K562 (cell line): ENCODE measurements around the gene TRIM25. TPM values are rescaled to one million over a fixed set of nuclear protein-coding genes. Genes with fewer than 3 reads are reported as not detected.

Source experiments
- ATAC-seq: fragments of 200-7000 bp; cut with Tn5 transposase; 3 replicates; pipeline ENCODE4 v1.9.1; 2020; ENCODE audit warnings: moderate library complexity
- BruUV-seq: library from RNA; stranded (reverse); fragments of 400-500 nt; replicated peaks from 2 replicates; lab custom pipeline; 2021; lab: Mats Ljungman, UMichigan
- CTCF ChIA-PET: fragments of 300-600 bp; formaldehyde crosslinking; extraction: SDS; loops from one replicate; lab custom pipeline; 2021; ENCODE audit warnings: low intra/inter-chr PET ratio; lab: Yijun Ruan, JAX
- POLR2A ChIA-PET: fragments of 300-600, 350-650 bp; sonication (Branson Sonifier 250); formaldehyde crosslinking; extraction: SDS; loops from one replicate; lab custom pipeline; 2021; ENCODE audit warnings: antibody characterized with exemption, inconsistent platforms; lab: Yijun Ruan, JAX
- DNase-seq, 4 experiments: peaks; one replicate each; pipeline versions ENCODE4 v3.0.0 to v3.0.0-alpha.2; 2011 to 2018; ENCODE audit warnings: low spot score in 3 of 4, mixed read lengths in 3 of 4; ENCODE audit errors: extremely low read depth in 1 of 4
- FAIRE-seq: peaks from 2 replicates; lab custom pipeline; 2011; peaks lifted over from hg19 to GRCh38; lab: Jason Lieb, UNC
- H2AFZ ChIP-seq: 2 replicates; pipeline ENCODE4 v1.6.0; 2011; ENCODE audit warnings: low read depth, low read length, control low read depth, inconsistent platforms
- H3K27ac ChIP-seq: fragments of 200-600 bp; 3 replicates; pipeline ENCODE4 v1.8.0; 2011; ENCODE audit warnings: low read depth, mild to moderate bottlenecking, control low read depth, inconsistent platforms, low read length, moderate library complexity, mixed read lengths; ENCODE audit errors: extremely low read depth
- H3K27me3 ChIP-seq, 2 experiments: fragments of 300-600 bp in 1 of 2; 2 replicates in 1 of 2; 3 replicates in 1 of 2; pipeline versions ENCODE4 v1.6.0 to v1.8.0; 2011; ENCODE audit warnings: inconsistent platforms in 2 of 2, low read length in 2 of 2, mild to moderate bottlenecking in 1 of 2, mixed read lengths in 1 of 2, moderate library complexity in 1 of 2; ENCODE audit not compliant: control insufficient read depth in 2 of 2, insufficient read depth in 2 of 2
- H3K36me3 ChIP-seq: fragments of 300-600 bp; 3 replicates; pipeline ENCODE4 v1.8.0; 2011; ENCODE audit warnings: mild to moderate bottlenecking, low read length, inconsistent platforms; ENCODE audit not compliant: control insufficient read depth, insufficient read depth
- H3K4me1 ChIP-seq, 2 experiments: fragments of 200-600 bp in 1 of 2; replicated peaks in 1 of 2; 2 replicates in 1 of 2; 3 replicates in 1 of 2; pipeline versions ENCODE4 v1.5.1 to v1.8.0; 2011; ENCODE audit warnings: inconsistent platforms in 2 of 2, low read length in 2 of 2, mild to moderate bottlenecking in 1 of 2, mixed read lengths in 1 of 2, moderate library complexity in 1 of 2; ENCODE audit not compliant: control insufficient read depth in 2 of 2, insufficient read depth in 2 of 2
- H3K4me2 ChIP-seq: 2 replicates; pipeline ENCODE4 v1.6.1; 2011; ENCODE audit warnings: low read length, control low read depth, inconsistent platforms, mixed read lengths; ENCODE audit not compliant: insufficient read depth
- H3K4me3 ChIP-seq: fragments of 200-600 bp; sonication (generic), shearing (Covaris generic); 2 replicates; pipeline ENCODE4 v1.5.1; 2016; ENCODE audit warnings: control low read depth, inconsistent platforms
- H3K79me2 ChIP-seq: fragments of 200-600 bp; 3 replicates; pipeline ENCODE4 v1.8.0; 2011; ENCODE audit warnings: low read length, inconsistent platforms; ENCODE audit not compliant: control insufficient read depth, insufficient read depth
- H3K9ac ChIP-seq, 2 experiments: 2 replicates each; pipeline versions ENCODE4 v1.6.0 to v1.6.1; 2011; ENCODE audit warnings: low read depth in 2 of 2, low read length in 2 of 2, control low read depth in 1 of 2, inconsistent platforms in 1 of 2, mild to moderate bottlenecking in 1 of 2, mixed read lengths in 1 of 2; ENCODE audit not compliant: insufficient read depth in 1 of 2
- H3K9me1 ChIP-seq: one replicate; pipeline ENCODE4 v1.6.0; 2011; ENCODE audit warnings: inconsistent platforms, mild to moderate bottlenecking, low read length, moderate library complexity; ENCODE audit not compliant: control insufficient read depth, insufficient read depth
- H3K9me3 ChIP-seq: replicated peaks from 2 replicates; pipeline ENCODE4 v1.5.1; 2011; ENCODE audit warnings: low read depth, low read length, inconsistent platforms; ENCODE audit not compliant: control insufficient read depth, insufficient read depth
- H4K20me1 ChIP-seq: replicated peaks from 2 replicates; pipeline ENCODE4 v1.6.1; 2011; ENCODE audit warnings: low read length, inconsistent platforms, mixed read lengths; ENCODE audit not compliant: control insufficient read depth, insufficient read depth
- ARID1B ChIP-seq: fragments of 450-650 bp; IDR thresholded peaks from 2 replicates; pipeline ENCODE4 v1.6.1; 2016; ENCODE audit warnings: antibody characterized with exemption, mild to moderate bottlenecking, inconsistent platforms
- ATF3 ChIP-seq, 2 experiments: fragments of 450-650 bp in 1 of 2; sonication (generic) in 1 of 2; formaldehyde crosslinking in 1 of 2; IDR thresholded peaks in 1 of 2; conservative IDR thresholded peaks in 1 of 2; 2 replicates each; pipeline versions ENCODE4 v1.6.1 to v1.8.1; 2016 to 2023; ENCODE audit warnings: mild to moderate bottlenecking in 2 of 2, moderate library complexity in 2 of 2, inconsistent platforms in 1 of 2, missing genetic modification reagents in 1 of 2
- CTBP1 ChIP-seq: fragments of 450-650 bp; IDR thresholded peaks from 2 replicates; pipeline ENCODE4 v1.6.1; 2016; ENCODE audit warnings: borderline replicate concordance
- DPF2 ChIP-seq: fragments of 450-650 bp; IDR thresholded peaks from 2 replicates; pipeline ENCODE4 v1.6.1; 2016
- FUS ChIP-seq: fragments of 200-400 bp; formaldehyde crosslinking; optimal IDR thresholded peaks from 2 replicates; pipeline ENCODE3; 2017; ENCODE audit warnings: low read depth, low read length
- GATA2 ChIP-seq: sonication (generic); formaldehyde crosslinking; IDR thresholded peaks from 2 replicates; pipeline ENCODE4 v1.4.0; 2020; ENCODE audit warnings: mild to moderate bottlenecking, missing genetic modification reagents
- HDAC1 ChIP-seq, 2 experiments: fragments of 450-650 bp; IDR thresholded peaks; 2 replicates each; pipeline ENCODE4 v1.6.1; 2016 to 2017; ENCODE audit warnings: inconsistent platforms in 1 of 2, mild to moderate bottlenecking in 1 of 2, moderate library complexity in 1 of 2
- JUN ChIP-seq, 2 experiments: sonication (generic) in 1 of 2; formaldehyde crosslinking in 1 of 2; IDR thresholded peaks; 2 replicates each; pipeline versions ENCODE4 v1.6.1 to v1.8.0; 2012 to 2022; ENCODE audit warnings: borderline replicate concordance in 2 of 2, mild to moderate bottlenecking in 2 of 2, improper control_type of control experiment in 1 of 2, low read depth in 1 of 2, low read length in 1 of 2, missing genetic modification reagents in 1 of 2
- MEF2A ChIP-seq: IDR thresholded peaks from 2 replicates; pipeline ENCODE4 v1.6.1; 2011; ENCODE audit warnings: low read depth, mild to moderate bottlenecking, low read length, moderate library complexity; ENCODE audit not compliant: control insufficient read depth
- MEF2D ChIP-seq: conservative IDR thresholded peaks from 2 replicates; pipeline ENCODE4 v1.6.1; 2016; ENCODE audit warnings: low read depth, missing genetic modification characterization, missing compliant biosample characterization
- NFATC3 ChIP-seq: fragments of 450-650 bp; IDR thresholded peaks from 2 replicates; pipeline ENCODE4 v1.6.1; 2017; ENCODE audit warnings: mild to moderate bottlenecking
- PHF21A ChIP-seq: fragments of 450-650 bp; IDR thresholded peaks from 2 replicates; pipeline ENCODE4 v1.6.1; 2017; ENCODE audit warnings: low read depth, borderline replicate concordance
- PTRF ChIP-seq: fragments of 450-650 bp; IDR thresholded peaks from 2 replicates; pipeline ENCODE4 v1.6.1; 2016; ENCODE audit warnings: mild to moderate bottlenecking, missing genetic modification characterization, missing compliant biosample characterization
- RAD21 ChIP-seq, 2 experiments: fragments of 250-450 bp in 1 of 2; fragments of 450-650 bp in 1 of 2; sonication (Bioruptor Pico) in 1 of 2; formaldehyde crosslinking in 1 of 2; IDR thresholded peaks in 1 of 2; conservative IDR thresholded peaks in 1 of 2; 2 replicates each; pipeline versions ENCODE4 v1.4.0 to v1.8.0; 2020 to 2022; ENCODE audit warnings: mild to moderate bottlenecking in 2 of 2, moderate library complexity in 1 of 2
- RFX5 ChIP-seq: IDR thresholded peaks from 2 replicates; pipeline ENCODE4 v1.6.1; 2011; ENCODE audit warnings: low read depth, mild to moderate bottlenecking, improper control_type of control experiment, low read length
- TBL1XR1 ChIP-seq, 2 experiments: IDR thresholded peaks; 2 replicates each; pipeline ENCODE4 v1.6.1; 2012; ENCODE audit warnings: improper control_type of control experiment in 2 of 2, low read length in 2 of 2, mild to moderate bottlenecking in 1 of 2
- TCF15 ChIP-seq: fragments of 250-450 bp; sonication (Bioruptor Pico); IDR thresholded peaks from 2 replicates; pipeline ENCODE4 v1.8.0; 2022; ENCODE audit warnings: moderate library complexity, mild to moderate bottlenecking, inconsistent platforms
- TEAD4 ChIP-seq, 2 experiments: sonication (generic) in 1 of 2; formaldehyde crosslinking in 1 of 2; IDR thresholded peaks; 2 replicates each; pipeline versions ENCODE4 v1.6.1 to v1.8.0; 2012 to 2022; ENCODE audit warnings: borderline replicate concordance in 1 of 2, inconsistent platforms in 1 of 2, low read length in 1 of 2, mild to moderate bottlenecking in 1 of 2, missing genetic modification reagents in 1 of 2
- ZNF436 ChIP-seq: fragments of 250-450, 450-650 bp; sonication (Bioruptor Pico); formaldehyde crosslinking; IDR thresholded peaks from 2 replicates; pipeline ENCODE4 v1.7.0; 2020; ENCODE audit warnings: mild to moderate bottlenecking
- WGBS: fragments of 100-300 bp; shearing (Covaris generic); methylation state at CpG from one replicate; pipeline ENCODE4 v1.1.6; 2016; ENCODE audit warnings: low coverage, mixed read lengths; ENCODE audit not compliant: insufficient coverage; ENCODE audit errors: missing lambda C conversion rate; 5-methylcytosine and 5-hydroxymethylcytosine counted together
- in situ Hi-C: fragments of 300-500 bp; cut with MboI; formaldehyde crosslinking; loops from 4 replicates; pipeline ENCODE4 v1.15.0; 2018; ENCODE audit warnings: inconsistent platforms, mixed read lengths
- intact Hi-C: fragments of 100-400 bp; cut with micrococcal nuclease; formaldehyde crosslinking; loops from 2 replicates; pipeline ENCODE4 v1.14.2; 2022
- polyA plus RNA-seq, 8 experiments: library from polyadenylated mRNA; depleted of rRNA in 4 of 8; stranded (reverse) in 5 of 8; unstranded in 3 of 8; fragments of >200 nt; fragmentation: Nextera tagmentation in 2 of 8; fragmentation: Illumina TruSeq in 1 of 8; extraction: Ambion mirVana in 2 of 8; extraction: Trizol in 1 of 8; gene quantifications; 2 replicates each; pipeline versions ENCODE4 v1.2.1 to v1.2.3, GENCODE V29; 2011 to 2014; ENCODE audit warnings: inconsistent platforms in 1 of 8, missing spikeins in 1 of 8
- total RNA-seq, 7 experiments: library from RNA; depleted of rRNA in 6 of 7; stranded (reverse); fragments of >200 nt in 6 of 7; fragmentation: Illumina TruSeq in 2 of 7; extraction: Trizol in 2 of 7; gene quantifications; 2 replicates each; pipeline versions ENCODE4 v1.2.1 to v1.2.3, GENCODE V29; 2011 to 2021; ENCODE audit warnings: low replicate concordance in 1 of 7
- TF ChIP-seq, protein P1 (sequence below): IDR thresholded peaks from 2 replicates; pipeline ENCODE4 v1.6.1; 2014; ENCODE audit warnings: antibody characterized with exemption

The TRIM25 gene
- total and polyA plus RNA-seq, 9 of the 15 experiments (the other 6 are each of a cell fraction or from before 2014, with no cell fraction given) = 5.9 to 49.5 (median 24.5) TPM

- ChIA-PET CTCF (interaction anchor here (0.7 kb wide), 2 partner anchors 59 to 118 kb away, joined by 3 read pairs; no protein-coding TSS in a partner anchor), POLR2A (no interaction called here)
- peaks cover 69% of the 10 kb centered on the region for H3K36me3 ChIP-seq
- no TSS peak for BruUV-seq
- no peak overlapping the region for H3K4me2 ChIP-seq
- DNase-seq (peak; percentile 20 to 49 (median 24)), FAIRE-seq (no peak), ATAC-seq (0 out of 3 replicates have a peak, but pooled peaks have one; percentile 21)
- intact Hi-C loops = loop anchor here (10.0 kb wide), 1 partner anchor 443 kb away; no protein-coding TSS in a partner anchor
- H2AFZ ChIP-seq = no peak overlapping the region
- no peaks in the 10 kb centered on the region for H3K27me3 ChIP-seq
- no peaks in the 10 kb centered on the region for H3K9me3 ChIP-seq
- H4K20me1 ChIP-seq = no peaks in the 10 kb centered on the region
- peaks cover 8% of the 10 kb centered on the region in 2 experiments; a peak in 3 of 5 replicates for H3K4me1 ChIP-seq
- H3K9ac ChIP-seq = no peak overlapping the region
- no peak overlapping the region for H3K27ac ChIP-seq
- in situ Hi-C loops = loop anchor here (5.0 kb wide), 1 partner anchor 120 kb away; no protein-coding TSS in a partner anchor
- H3K79me2 ChIP-seq = no peaks in the 10 kb centered on the region
- H3K9me1 ChIP-seq = no peaks in the 10 kb centered on the region
- WGBS = 65% methylated on average over 2 of the region's 2 CpGs
- H3K4me3 ChIP-seq = no peak overlapping the region
- TF ChIP-seq ZNF436 (CRISPR knock-in tag) = no peak
- 0 out of 2 replicates have a peak, but pooled peaks have one; percentile 14 for TF ChIP-seq MEF2D (tag)
- peak; percentile 65; the same call in 1 of the 2 replicates for TF ChIP-seq DPF2
- TF ChIP-seq TEAD4 (IDR thresholded peaks at IDR 0.05; ENCODE audit: low read length) = no peak
- TF ChIP-seq TEAD4 (CRISPR knock-in tag; IDR thresholded peaks at IDR 0.05; ENCODE audit: borderline replicate concordance) = no peak
- peak; percentile 5 to 29; a peak in 1 of 4 replicates for TF ChIP-seq RAD21 (CRISPR knock-in tag; conservative IDR thresholded peaks at IDR 0.05 in 1 of 2, IDR thresholded peaks at IDR 0.05 in 1 of 2)
- no peak for TF ChIP-seq HDAC1 (IDR thresholded peaks at IDR 0.05)
- TF ChIP-seq TBL1XR1 (IDR thresholded peaks at IDR 0.05; ENCODE audit: low read length in 2 of 2) = no peak
- no peak for TF ChIP-seq CTBP1
- TF ChIP-seq PTRF (tag) = no peak
- TF ChIP-seq JUN (IDR thresholded peaks at IDR 0.05; ENCODE audit: borderline replicate concordance, low read depth, low read length) = peak; percentile 78
- TF ChIP-seq JUN (CRISPR knock-in tag; IDR thresholded peaks at IDR 0.05; ENCODE audit: borderline replicate concordance) = no peak
- TF ChIP-seq NFATC3 = peak; percentile 93
- no peak for TF ChIP-seq FUS
- TF ChIP-seq PHF21A = no peak
- no peak for TF ChIP-seq TCF15 (CRISPR knock-in tag)
- TF ChIP-seq, protein P1, sequence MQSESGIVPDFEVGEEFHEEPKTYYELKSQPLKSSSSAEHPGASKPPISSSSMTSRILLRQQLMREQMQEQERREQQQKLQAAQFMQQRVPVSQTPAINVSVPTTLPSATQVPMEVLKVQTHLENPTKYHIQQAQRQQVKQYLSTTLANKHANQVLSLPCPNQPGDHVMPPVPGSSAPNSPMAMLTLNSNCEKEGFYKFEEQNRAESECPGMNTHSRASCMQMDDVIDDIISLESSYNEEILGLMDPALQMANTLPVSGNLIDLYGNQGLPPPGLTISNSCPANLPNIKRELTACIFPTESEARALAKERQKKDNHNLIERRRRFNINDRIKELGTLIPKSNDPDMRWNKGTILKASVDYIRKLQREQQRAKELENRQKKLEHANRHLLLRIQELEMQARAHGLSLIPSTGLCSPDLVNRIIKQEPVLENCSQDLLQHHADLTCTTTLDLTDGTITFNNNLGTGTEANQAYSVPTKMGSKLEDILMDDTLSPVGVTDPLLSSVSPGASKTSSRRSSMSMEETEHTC = no peak
- TF ChIP-seq RFX5 = no peak
- TF ChIP-seq ARID1B = peak; percentile 61
- peak; percentile 81 for TF ChIP-seq ATF3 (IDR thresholded peaks at IDR 0.05)
- TF ChIP-seq ATF3 (CRISPR knock-in tag; conservative IDR thresholded peaks at IDR 0.05) = no peak
- no peak for TF ChIP-seq GATA2
- no peak for TF ChIP-seq MEF2A
Measured at GRCh38 chr17:56937687-56938086, 23.8 kb upstream of the TRIM25 start.
